Astrocyte (in vitro differentiated cells and primary cell): ENCODE data around the gene TIMP2. TPM values are rescaled to one million over a fixed set of nuclear protein-coding genes. Genes with fewer than 3 reads are reported as not detected.

Source experiments
- DNase-seq: peaks from one replicate; pipeline ENCODE4 v3.0.0-alpha.2; 2010; ENCODE audit warnings: low read depth
- FAIRE-seq: peaks from 2 replicates; lab custom pipeline; 2011; peaks lifted over from hg19 to GRCh38; lab: Jason Lieb, UNC
- H2AFZ ChIP-seq: 2 replicates; pipeline ENCODE4 v1.6.0; 2012; ENCODE audit warnings: low read depth, low read length, inconsistent platforms
- H3K27ac ChIP-seq: 2 replicates; pipeline ENCODE4 v1.5.1; 2011; ENCODE audit warnings: low read depth, low read length, inconsistent platforms
- H3K27me3 ChIP-seq: 2 replicates; pipeline ENCODE4 v1.6.0; 2011; ENCODE audit warnings: low read length, inconsistent platforms; ENCODE audit not compliant: insufficient read depth
- H3K36me3 ChIP-seq: 2 replicates; pipeline ENCODE4 v1.5.1; 2011; ENCODE audit warnings: low read length, inconsistent platforms; ENCODE audit not compliant: insufficient read depth
- H3K4me1 ChIP-seq: 2 replicates; pipeline ENCODE4 v1.5.1; 2011; ENCODE audit warnings: low read length, inconsistent platforms; ENCODE audit not compliant: insufficient read depth
- H3K4me2 ChIP-seq: 2 replicates; pipeline ENCODE4 v1.6.0; 2012; ENCODE audit warnings: low read length, inconsistent platforms
- H3K4me3 ChIP-seq: 2 replicates; pipeline ENCODE4 v1.5.1; 2011; ENCODE audit warnings: low read depth, mild to moderate bottlenecking, low read length, inconsistent platforms; ENCODE audit not compliant: insufficient read depth
- H3K79me2 ChIP-seq: 2 replicates; pipeline ENCODE4 v1.6.0; 2012; ENCODE audit warnings: mild to moderate bottlenecking, low read length, inconsistent platforms; ENCODE audit not compliant: insufficient read depth
- H3K9ac ChIP-seq: 2 replicates; pipeline ENCODE4 v1.6.0; 2012; ENCODE audit warnings: mild to moderate bottlenecking, low read length, inconsistent platforms
- H3K9me3 ChIP-seq: 2 replicates; pipeline ENCODE4 v1.5.1; 2012; ENCODE audit warnings: low read depth, mild to moderate bottlenecking, low read length, inconsistent platforms; ENCODE audit not compliant: insufficient read depth
- H4K20me1 ChIP-seq: 2 replicates; pipeline ENCODE4 v1.6.0; 2012; ENCODE audit warnings: low read length, inconsistent platforms; ENCODE audit not compliant: insufficient read depth
- H3K27ac Mint-ChIP-seq: one replicate; pipeline ENCODE4 v1.8.0; 2021; ENCODE audit warnings: mild to moderate bottlenecking, mixed read lengths; ENCODE audit not compliant: unreplicated experiment
- H3K27me3 Mint-ChIP-seq: one replicate; pipeline ENCODE4 v1.8.0; 2021; ENCODE audit warnings: low read depth, mixed read lengths; ENCODE audit not compliant: unreplicated experiment
- H3K36me3 Mint-ChIP-seq: one replicate; pipeline ENCODE4 v1.8.0; 2021; ENCODE audit warnings: low read depth, mixed read lengths; ENCODE audit not compliant: unreplicated experiment
- H3K4me1 Mint-ChIP-seq: one replicate; pipeline ENCODE4 v1.8.0; 2021; ENCODE audit warnings: low read depth, mixed read lengths; ENCODE audit not compliant: unreplicated experiment
- H3K4me3 Mint-ChIP-seq: one replicate; pipeline ENCODE4 v1.8.0; 2021; ENCODE audit warnings: mild to moderate bottlenecking, moderate library complexity, mixed read lengths; ENCODE audit not compliant: unreplicated experiment
- H3K9me3 Mint-ChIP-seq: one replicate; pipeline ENCODE4 v1.8.0; 2021; ENCODE audit warnings: mild to moderate bottlenecking, mixed read lengths; ENCODE audit not compliant: unreplicated experiment
- EZH2 ChIP-seq: IDR thresholded peaks from 2 replicates; pipeline ENCODE4 v1.6.1; 2012; ENCODE audit warnings: mild to moderate bottlenecking, low read length, inconsistent platforms; ENCODE audit not compliant: insufficient read depth
- total RNA-seq: library from RNA; stranded (reverse); gene quantifications from 2 replicates; pipeline ENCODE4 v1.2.1, GENCODE V29; 2021
- TF ChIP-seq, protein P1 (sequence below): IDR thresholded peaks from 2 replicates; pipeline ENCODE4 v1.5.1; 2011; ENCODE audit warnings: low read depth, mild to moderate bottlenecking, inconsistent platforms, low read length, moderate library complexity; ENCODE audit not compliant: insufficient read depth

TIMP2 gene
- total RNA-seq, 1 donor from 2014 or later, result 184 TPM

DNA sequence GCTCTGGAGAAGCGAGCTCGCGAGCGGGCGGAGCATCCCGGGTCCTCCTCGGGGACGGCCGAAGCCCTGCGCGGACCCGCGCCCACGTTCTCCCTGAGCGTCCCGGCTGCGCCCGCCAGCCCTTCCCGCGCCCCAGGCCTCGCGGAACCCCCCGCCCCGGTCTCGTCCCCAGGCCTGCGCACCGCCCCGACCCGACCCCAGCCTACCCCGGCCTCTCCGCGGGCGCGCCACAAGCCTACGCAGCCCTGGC is 84.7 kb downstream of the TIMP2 start:
- peak overlapping the region; percentile 41 for H3K27ac Mint-ChIP-seq
- Histone ChIP-seq H4K20me1 (peaks cover 41% of the 10 kb centered on the region), H3K4me1 (peaks cover 29% of the 10 kb centered on the region), H2AFZ (peak overlapping the region; percentile 22), H3K27me3 (no peaks in the 10 kb centered on the region), H3K9ac (peak overlapping the region; percentile 93), H3K36me3 (peaks cover 24% of the 10 kb centered on the region), H3K27ac (peak overlapping the region; percentile 89), H3K9me3 (no peaks in the 10 kb centered on the region), H3K79me2 (peaks cover 51% of the 10 kb centered on the region), H3K4me2 (peak overlapping the region; percentile 93), H3K4me3 (peak overlapping the region; percentile 88)
- TF ChIP-seq, protein P1, sequence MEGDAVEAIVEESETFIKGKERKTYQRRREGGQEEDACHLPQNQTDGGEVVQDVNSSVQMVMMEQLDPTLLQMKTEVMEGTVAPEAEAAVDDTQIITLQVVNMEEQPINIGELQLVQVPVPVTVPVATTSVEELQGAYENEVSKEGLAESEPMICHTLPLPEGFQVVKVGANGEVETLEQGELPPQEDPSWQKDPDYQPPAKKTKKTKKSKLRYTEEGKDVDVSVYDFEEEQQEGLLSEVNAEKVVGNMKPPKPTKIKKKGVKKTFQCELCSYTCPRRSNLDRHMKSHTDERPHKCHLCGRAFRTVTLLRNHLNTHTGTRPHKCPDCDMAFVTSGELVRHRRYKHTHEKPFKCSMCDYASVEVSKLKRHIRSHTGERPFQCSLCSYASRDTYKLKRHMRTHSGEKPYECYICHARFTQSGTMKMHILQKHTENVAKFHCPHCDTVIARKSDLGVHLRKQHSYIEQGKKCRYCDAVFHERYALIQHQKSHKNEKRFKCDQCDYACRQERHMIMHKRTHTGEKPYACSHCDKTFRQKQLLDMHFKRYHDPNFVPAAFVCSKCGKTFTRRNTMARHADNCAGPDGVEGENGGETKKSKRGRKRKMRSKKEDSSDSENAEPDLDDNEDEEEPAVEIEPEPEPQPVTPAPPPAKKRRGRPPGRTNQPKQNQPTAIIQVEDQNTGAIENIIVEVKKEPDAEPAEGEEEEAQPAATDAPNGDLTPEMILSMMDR, result no peak
- TF ChIP-seq EZH2, result no peak
- DNase-seq, result no peak
- H3K9me3 Mint-ChIP-seq, result no peaks in the 10 kb centered on the region
- H3K4me3 Mint-ChIP-seq, result peak overlapping the region; percentile 85
- FAIRE-seq, result no peak
- H3K4me1 Mint-ChIP-seq, result peaks cover 13% of the 10 kb centered on the region
- peaks cover 9% of the 10 kb centered on the region for H3K36me3 Mint-ChIP-seq
- H3K27me3 Mint-ChIP-seq, result no peaks in the 10 kb centered on the region

DNA sequence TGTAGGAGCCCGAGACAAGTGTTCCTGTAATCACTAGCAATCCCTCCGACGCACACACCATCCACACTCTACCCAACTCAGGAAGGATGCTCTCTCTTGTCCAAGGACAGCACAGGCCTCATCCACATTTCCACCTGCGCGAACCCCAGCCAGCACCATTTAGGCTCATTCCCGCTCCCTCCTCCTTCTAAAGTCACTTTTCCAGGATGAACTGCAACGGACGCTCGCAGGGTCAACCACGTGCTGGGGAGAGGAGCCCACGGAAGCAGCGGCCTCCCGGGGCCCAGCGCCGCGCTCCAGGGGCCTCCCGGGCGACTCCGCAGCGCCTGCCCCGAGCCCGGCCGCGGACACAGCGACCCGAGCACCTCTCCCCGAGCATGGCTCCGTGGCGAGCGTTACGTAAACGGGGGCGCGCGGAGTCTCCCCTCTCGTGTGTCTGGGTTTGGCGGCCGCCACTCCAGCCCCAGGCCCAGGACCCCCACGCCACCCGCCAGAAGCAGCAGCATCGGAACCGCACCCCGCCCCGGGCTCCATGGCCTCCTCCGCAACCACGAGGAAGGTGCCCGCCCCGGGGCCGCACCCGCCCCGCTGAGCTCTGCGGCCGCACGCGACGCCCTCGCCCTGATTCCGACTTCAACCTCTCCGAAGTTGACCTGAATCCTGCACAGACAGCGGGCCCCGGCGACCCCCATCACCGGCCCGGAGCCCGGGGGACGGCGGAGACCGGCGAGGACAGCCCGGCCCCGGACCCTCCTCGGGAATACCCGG is 85.2 kb downstream of the TIMP2 start:
- H4K20me1 ChIP-seq, result peaks cover 46% of the 10 kb centered on the region
- peaks cover 9% of the 10 kb centered on the region for H3K36me3 Mint-ChIP-seq
- FAIRE-seq (no peak), DNase-seq (peak; percentile 55)
- H2AFZ ChIP-seq, result peak overlapping the region; percentile 22
- H3K4me2 ChIP-seq, result peak overlapping the region; percentile 93
- peaks cover 29% of the 10 kb centered on the region for H3K36me3 ChIP-seq
- H3K27me3 Mint-ChIP-seq, result no peaks in the 10 kb centered on the region
- no peaks in the 10 kb centered on the region for H3K9me3 ChIP-seq
- no peak for TF ChIP-seq EZH2
- TF ChIP-seq, protein P1, result no peak
- no peaks in the 10 kb centered on the region for H3K27me3 ChIP-seq
- H3K27ac Mint-ChIP-seq, result peak overlapping the region; percentile 27
- peak overlapping the region; percentile 93 for H3K9ac ChIP-seq
- H3K79me2 ChIP-seq, result peaks cover 56% of the 10 kb centered on the region
- peaks cover 13% of the 10 kb centered on the region for H3K4me1 Mint-ChIP-seq
- no peaks in the 10 kb centered on the region for H3K9me3 Mint-ChIP-seq
- peaks cover 29% of the 10 kb centered on the region for H3K4me1 ChIP-seq
- peak overlapping the region; percentile 89 for H3K27ac ChIP-seq
- H3K4me3 ChIP-seq, result peak overlapping the region; percentile 88
- peak overlapping the region; percentile 91 for H3K4me3 Mint-ChIP-seq

DNA sequence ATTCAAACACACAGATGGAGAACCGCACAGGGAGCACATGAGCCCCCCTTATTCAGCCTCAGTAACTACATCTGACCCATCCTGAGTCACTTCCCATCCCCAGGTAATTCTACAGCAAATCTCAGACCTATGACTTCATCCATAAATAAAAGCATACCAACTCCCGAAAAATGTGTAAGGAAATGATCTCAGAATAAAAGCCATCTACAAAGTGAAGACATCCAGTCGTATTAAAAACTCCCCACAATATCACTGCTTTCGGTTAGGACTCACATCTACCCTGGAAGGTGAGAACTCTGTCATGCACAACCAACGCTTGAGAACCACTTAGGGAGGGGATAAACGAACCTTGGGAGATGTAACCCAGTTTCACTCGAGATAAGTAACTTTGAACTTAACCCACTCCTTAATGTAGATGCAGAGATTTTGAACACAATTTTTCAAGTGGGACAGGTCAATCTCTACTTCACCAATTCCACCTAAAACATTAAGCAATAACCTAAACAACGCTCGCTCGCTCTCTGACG is 85.9 kb downstream of the TIMP2 start:
- H3K4me1 Mint-ChIP-seq, result peaks cover 13% of the 10 kb centered on the region
- no peaks in the 10 kb centered on the region for H3K9me3 Mint-ChIP-seq
- peak overlapping the region; percentile 89 for H3K27ac ChIP-seq
- H3K36me3 ChIP-seq, result peaks cover 32% of the 10 kb centered on the region
- H3K27me3 Mint-ChIP-seq, result no peaks in the 10 kb centered on the region
- H4K20me1 ChIP-seq, result peaks cover 46% of the 10 kb centered on the region
- H3K79me2 ChIP-seq, result peaks cover 60% of the 10 kb centered on the region
- H3K4me1 ChIP-seq, result peaks cover 29% of the 10 kb centered on the region
- FAIRE-seq (no peak), DNase-seq (peak; percentile 52)
- peak overlapping the region; percentile 91 for H3K4me3 Mint-ChIP-seq
- no peak overlapping the region for H2AFZ ChIP-seq
- H3K36me3 Mint-ChIP-seq, result peaks cover 9% of the 10 kb centered on the region
- no peaks in the 10 kb centered on the region for H3K27me3 ChIP-seq
- H3K4me3 ChIP-seq, result peak overlapping the region; percentile 88
- H3K9me3 ChIP-seq, result no peaks in the 10 kb centered on the region
- peak overlapping the region; percentile 27 for H3K27ac Mint-ChIP-seq
- peak overlapping the region; percentile 93 for H3K9ac ChIP-seq
- TF ChIP-seq, protein P1, result no peak
- no peak for TF ChIP-seq EZH2
- H3K4me2 ChIP-seq, result peak overlapping the region; percentile 93
